Measurements from ENCODE around the gene SLC6A19.
"Not testable (repeated sequence)": the region's sequence is repeated elsewhere in the genome, so short reads cannot be mapped to it uniquely, and the experiment has no call there.

Gene SLC6A19

DNA sequence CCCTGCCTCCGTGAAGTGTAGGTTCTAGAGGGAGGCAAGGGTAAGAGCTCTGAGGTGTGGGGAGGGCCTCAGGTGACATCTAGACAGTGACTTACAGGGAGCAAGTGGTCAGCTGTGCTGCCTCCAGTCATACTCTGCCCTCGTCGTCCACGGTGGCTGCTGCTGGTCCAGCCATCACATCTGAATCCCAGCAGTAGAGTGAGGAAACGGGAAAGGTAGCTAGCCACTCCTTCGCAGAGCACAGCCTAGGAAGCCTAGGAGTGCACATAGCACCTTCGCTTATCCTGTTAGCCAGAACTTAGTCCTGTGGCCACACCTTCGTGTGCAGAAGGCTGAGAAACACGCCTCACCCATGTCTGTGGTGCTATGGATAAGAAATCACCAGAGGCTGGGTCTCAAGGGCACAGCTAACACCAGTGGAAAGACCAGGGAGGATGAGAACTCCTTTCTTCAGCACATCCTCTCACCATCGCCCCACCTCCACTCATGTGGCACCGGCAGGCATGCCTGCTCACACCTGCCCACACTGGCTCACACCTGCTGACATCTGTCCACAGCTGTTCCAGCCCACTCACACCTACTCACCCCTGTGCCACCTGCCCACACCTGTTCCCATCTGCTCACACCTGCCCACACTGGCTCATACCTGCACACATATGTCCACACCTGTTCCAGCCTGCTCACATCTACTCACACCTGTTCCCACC is 44.5 kb upstream of the SLC6A19 start:
- peaks cover 5% of the 10 kb centered on the region; the same call in 1 of the 2 replicates for H3K4me1 ChIP-seq (ENCODE audit: control insufficient read depth, insufficient read depth, low read length)
- TF ChIP-seq, protein P1, sequence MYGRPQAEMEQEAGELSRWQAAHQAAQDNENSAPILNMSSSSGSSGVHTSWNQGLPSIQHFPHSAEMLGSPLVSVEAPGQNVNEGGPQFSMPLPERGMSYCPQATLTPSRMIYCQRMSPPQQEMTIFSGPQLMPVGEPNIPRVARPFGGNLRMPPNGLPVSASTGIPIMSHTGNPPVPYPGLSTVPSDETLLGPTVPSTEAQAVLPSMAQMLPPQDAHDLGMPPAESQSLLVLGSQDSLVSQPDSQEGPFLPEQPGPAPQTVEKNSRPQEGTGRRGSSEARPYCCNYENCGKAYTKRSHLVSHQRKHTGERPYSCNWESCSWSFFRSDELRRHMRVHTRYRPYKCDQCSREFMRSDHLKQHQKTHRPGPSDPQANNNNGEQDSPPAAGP (tag by site-specific recombination; IDR thresholded peaks at IDR 0.05): peak; percentile 50; the same call in 1 of the 2 replicates
- TF ChIP-seq ZNF529 (tag by site-specific recombination; IDR thresholded peaks at IDR 0.05; ENCODE audit: insufficient replicate concordance) (no peak), IKZF3 (tag by site-specific recombination; IDR thresholded peaks at IDR 0.05) (no peak), SETDB1 (IDR thresholded peaks at IDR 0.05; ENCODE audit: insufficient read length, low read length) (peak; percentile 53), SCRT1 (tag by site-specific recombination; IDR thresholded peaks at IDR 0.05; ENCODE audit: borderline replicate concordance) (no peak), KLF8 (tag by site-specific recombination; IDR thresholded peaks at IDR 0.05) (peak; percentile 36; the same call in 1 of the 2 replicates), ZSCAN5A (tag by site-specific recombination; IDR thresholded peaks at IDR 0.05) (peak; percentile 76; the same call in 1 of the 2 replicates), TRIM28 (IDR thresholded peaks at IDR 0.05; ENCODE audit: borderline replicate concordance, low read length) (peak; percentile 63; the same call in 1 of the 2 replicates)
- TF ChIP-seq, protein P2, sequence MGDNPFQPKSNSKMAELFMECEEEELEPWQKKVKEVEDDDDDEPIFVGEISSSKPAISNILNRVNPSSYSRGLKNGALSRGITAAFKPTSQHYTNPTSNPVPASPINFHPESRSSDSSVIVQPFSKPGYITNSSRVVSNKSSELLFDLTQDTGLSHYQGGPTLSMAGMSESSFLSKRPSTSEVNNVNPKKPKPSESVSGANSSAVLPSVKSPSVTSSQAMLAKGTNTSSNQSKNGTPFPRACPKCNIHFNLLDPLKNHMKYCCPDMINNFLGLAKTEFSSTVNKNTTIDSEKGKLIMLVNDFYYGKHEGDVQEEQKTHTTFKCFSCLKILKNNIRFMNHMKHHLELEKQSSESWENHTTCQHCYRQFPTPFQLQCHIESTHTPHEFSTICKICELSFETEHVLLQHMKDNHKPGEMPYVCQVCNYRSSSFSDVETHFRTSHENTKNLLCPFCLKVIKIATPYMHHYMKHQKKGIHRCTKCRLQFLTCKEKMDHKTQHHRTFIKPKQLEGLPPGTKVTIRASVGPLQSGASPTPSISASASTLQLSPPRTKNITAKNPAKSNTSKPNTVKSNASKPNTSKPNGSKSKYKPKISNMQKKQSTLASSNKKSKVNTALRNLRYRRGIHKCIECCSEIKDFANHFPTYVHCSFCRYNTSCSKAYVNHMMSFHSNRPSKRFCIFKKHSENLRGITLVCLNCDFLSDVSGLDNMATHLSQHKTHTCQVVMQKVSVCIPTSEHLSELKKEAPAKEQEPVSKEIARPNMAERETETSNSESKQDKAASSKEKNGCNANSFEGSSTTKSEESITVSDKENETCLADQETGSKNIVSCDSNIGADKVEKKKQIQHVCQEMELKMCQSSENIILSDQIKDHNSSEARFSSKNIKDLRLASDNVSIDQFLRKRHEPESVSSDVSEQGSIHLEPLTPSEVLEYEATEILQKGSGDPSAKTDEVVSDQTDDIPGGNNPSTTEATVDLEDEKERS (tag by site-specific recombination; IDR thresholded peaks at IDR 0.05): peak; percentile 96
- H3K9me3 ChIP-seq (ENCODE audit: control insufficient read depth, insufficient read depth, low read depth, low read length): no peaks in the 10 kb centered on the region
- ChIA-PET CTCF (interaction anchor here (0.7 to 0.8 kb wide), 3 partner anchors 10 to 122 kb away, joined by 4 to 6 read pairs (median 4); no protein-coding TSS in a partner anchor), POLR2A (no interaction called here)
- no peak overlapping the region for H3K4me3 ChIP-seq (ENCODE audit: low read depth, low read length)
- no peaks in the 10 kb centered on the region for H3K36me3 ChIP-seq (ENCODE audit: control insufficient read depth in 2 of 2, insufficient read depth in 1 of 2, low read length in 2 of 2)
- no peak overlapping the region for H3K27ac ChIP-seq (ENCODE audit: extremely low read depth, low read depth, low read length)

GRCh38 chr5:1157461-1157986 is 43.9 kb upstream of the SLC6A19 start:
- H3K36me3 ChIP-seq (ENCODE audit: control insufficient read depth in 2 of 2, insufficient read depth in 1 of 2, low read length in 2 of 2); H3K4me1 ChIP-seq (ENCODE audit: control insufficient read depth, insufficient read depth, low read length); H3K9me3 ChIP-seq (ENCODE audit: control insufficient read depth, insufficient read depth, low read depth, low read length); POLR2A ChIA-PET; H3K4me3 ChIP-seq (ENCODE audit: low read depth, low read length); H3K27ac ChIP-seq (ENCODE audit: extremely low read depth, low read depth, low read length): not testable (repeated sequence)
- CTCF ChIA-PET: interaction anchor here (0.7 kb wide), 1 partner anchor 123 kb away, joined by 6 read pairs; no protein-coding TSS in a partner anchor
- TF ChIP-seq ZEB2 (tag by site-specific recombination; IDR thresholded peaks at IDR 0.05): peak; percentile 100
- TF ChIP-seq EGR2 (tag by site-specific recombination; IDR thresholded peaks at IDR 0.05; ENCODE audit: low read depth): 0 out of 2 replicates have a peak, but pooled peaks have one; percentile 4
- TF ChIP-seq, protein P3, sequence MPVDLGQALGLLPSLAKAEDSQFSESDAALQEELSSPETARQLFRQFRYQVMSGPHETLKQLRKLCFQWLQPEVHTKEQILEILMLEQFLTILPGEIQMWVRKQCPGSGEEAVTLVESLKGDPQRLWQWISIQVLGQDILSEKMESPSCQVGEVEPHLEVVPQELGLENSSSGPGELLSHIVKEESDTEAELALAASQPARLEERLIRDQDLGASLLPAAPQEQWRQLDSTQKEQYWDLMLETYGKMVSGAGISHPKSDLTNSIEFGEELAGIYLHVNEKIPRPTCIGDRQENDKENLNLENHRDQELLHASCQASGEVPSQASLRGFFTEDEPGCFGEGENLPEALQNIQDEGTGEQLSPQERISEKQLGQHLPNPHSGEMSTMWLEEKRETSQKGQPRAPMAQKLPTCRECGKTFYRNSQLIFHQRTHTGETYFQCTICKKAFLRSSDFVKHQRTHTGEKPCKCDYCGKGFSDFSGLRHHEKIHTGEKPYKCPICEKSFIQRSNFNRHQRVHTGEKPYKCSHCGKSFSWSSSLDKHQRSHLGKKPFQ (tag by site-specific recombination; IDR thresholded peaks at IDR 0.05): peak; percentile 99
- 0 out of 2 replicates have a peak, but pooled peaks have one; percentile 14 for TF ChIP-seq SCRT1 (tag by site-specific recombination; IDR thresholded peaks at IDR 0.05; ENCODE audit: borderline replicate concordance)
